Measurements from ENCODE around the gene CASD1. TPM values are rescaled to one million over a fixed set of nuclear protein-coding genes. Genes with fewer than 3 reads are reported as not detected.

The CASD1 gene
- total and polyA plus RNA-seq, 2 of the 4 experiments (the other 2 are of a cell fraction), result 4.0 to 4.5 TPM

DNA sequence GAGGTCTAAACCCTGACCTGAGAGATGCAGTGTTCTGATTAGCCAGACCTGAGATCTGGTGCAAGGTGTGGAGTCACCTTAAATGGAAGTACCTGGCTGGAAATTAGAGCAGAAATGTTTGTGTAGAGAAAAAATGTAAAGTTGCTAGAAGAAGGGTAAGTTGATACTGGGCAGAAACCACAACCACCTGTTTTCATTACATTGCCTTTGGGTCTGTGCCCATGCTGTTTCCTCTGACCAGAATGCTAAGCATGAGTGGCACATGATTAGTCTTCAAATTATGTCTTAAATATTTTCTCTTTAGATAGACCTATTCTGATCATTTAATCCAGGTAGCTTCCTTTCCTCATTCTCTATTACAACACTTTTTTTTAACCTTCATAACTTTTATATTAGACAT lies 69.0 kb downstream of the CASD1 start:
- H3K36me3 ChIP-seq (ENCODE audit: control insufficient read depth, insufficient read depth, low read length), result no peaks in the 10 kb centered on the region
- no peak overlapping the region for H3K56ac ChIP-seq (ENCODE audit: extremely low read depth, insufficient read depth, low read length)
- H2BK5ac ChIP-seq (ENCODE audit: low read depth, low read length, poor library complexity, severe bottlenecking), result no peak overlapping the region
- no peak overlapping the region for H4K91ac ChIP-seq (ENCODE audit: insufficient read depth, low read depth, low read length)
- H3K9me1 ChIP-seq (ENCODE audit: insufficient read depth, low read length), result no peaks in the 10 kb centered on the region
- DNase-seq, result no peak
- no peaks in the 10 kb centered on the region for H3K79me1 ChIP-seq (ENCODE audit: low read depth in 1 of 2, low read length in 2 of 2)
- no peak overlapping the region for H2AFZ ChIP-seq (replicated peaks; ENCODE audit: low read length, poor library complexity)
- no peak overlapping the region for H3K14ac ChIP-seq (replicated peaks; ENCODE audit: low read depth, low read length)
- dilution Hi-C loops (cut with HindIII; ENCODE audit: low sequenced_read_pairs, unreplicated experiment), result no loop called here
- H2BK120ac ChIP-seq (ENCODE audit: low read depth, low read length), result no peak overlapping the region
- POLR2A ChIA-PET (ENCODE audit: unreplicated experiment), result no interaction called here
- no peak overlapping the region for H3K4ac ChIP-seq (ENCODE audit: low read depth, low read length)
- no peak overlapping the region for H3K27ac ChIP-seq (ENCODE audit: insufficient read depth, low read length)
- H3K23ac ChIP-seq (ENCODE audit: low read depth, low read length), result no peak overlapping the region
- no peak overlapping the region for H4K5ac ChIP-seq (ENCODE audit: low read depth, low read length)
- H3K18ac ChIP-seq (ENCODE audit: low read depth, low read length), result no peak overlapping the region
- no peak overlapping the region for H3K4me3 ChIP-seq (ENCODE audit: insufficient read depth, low read depth, low read length)
- H4K20me1 ChIP-seq (ENCODE audit: insufficient read depth, low read length), result no peaks in the 10 kb centered on the region
- H2BK20ac ChIP-seq (ENCODE audit: low read depth, low read length), result no peak overlapping the region
- no peak overlapping the region for H2AK9ac ChIP-seq (replicated peaks; ENCODE audit: low read depth, low read length, poor library complexity)
- BruUV-seq (replicated peaks), result no TSS peak
- H3K9ac ChIP-seq (ENCODE audit: low read depth, low read length), result no peak overlapping the region
- in situ Hi-C loops (cut with MboI; ENCODE audit: low sequenced_read_pairs), result no loop called here
- no peak overlapping the region for H4K8ac ChIP-seq (ENCODE audit: low read depth in 2 of 2, low read length in 2 of 2)
- peaks cover 6% of the 10 kb centered on the region for H3K9me3 ChIP-seq (ENCODE audit: control insufficient read depth, insufficient read depth, low read length)
- no peak for ATAC-seq (ENCODE audit: low read depth)
- no peaks in the 10 kb centered on the region for H3K27me3 ChIP-seq (ENCODE audit: control insufficient read depth, insufficient read depth, low read length)
- intact Hi-C loops (cut with micrococcal nuclease), result no loop called here
- TF ChIP-seq RCOR1 (IDR thresholded peaks at IDR 0.05; ENCODE audit: insufficient replicate concordance, low read length) (no peak), USF2 (IDR thresholded peaks at IDR 0.05; ENCODE audit: low read depth, low read length) (no peak), POLR2A (IDR thresholded peaks at IDR 0.05; ENCODE audit: low read depth, low read length) (no peak), MAFK (IDR thresholded peaks at IDR 0.05; ENCODE audit: low read depth, low read length) (no peak), SMC3 (IDR thresholded peaks at IDR 0.05; ENCODE audit: low read depth, low read length) (no peak), MXI1 (IDR thresholded peaks at IDR 0.05; ENCODE audit: borderline replicate concordance, low read depth, low read length) (no peak), ELK1 (IDR thresholded peaks at IDR 0.05; ENCODE audit: borderline replicate concordance, low read depth, low read length) (no peak), MAZ (IDR thresholded peaks at IDR 0.05; ENCODE audit: borderline replicate concordance, low read depth, low read length) (no peak)
- peaks cover 1% of the 10 kb centered on the region; the same call in 1 of the 2 replicates for H3K4me1 ChIP-seq (ENCODE audit: control insufficient read depth, insufficient read depth, low read length)
- H2BK15ac ChIP-seq (ENCODE audit: low read depth, low read length), result no peak overlapping the region
- CTCF ChIA-PET, result no interaction called here
- no peak overlapping the region for H3K4me2 ChIP-seq (ENCODE audit: low read depth, low read length)
- no peak overlapping the region for H2AK5ac ChIP-seq (ENCODE audit: low read depth, low read length)
